BLaER1 treated with 17β-estradiol and CSF1 and Interleukin-3, amounts not matched to agents 10 nM and 100 nM (cell line): ENCODE data around the gene ACRV1.

Experiments
- H3K27ac ChIP-seq, 11 experiments: shearing (Covaris generic); formaldehyde crosslinking; 2 replicates each; pipeline ENCODE4 v1.8.1; 2022
- H3K27me3 ChIP-seq, 11 experiments: shearing (Covaris generic); formaldehyde crosslinking; 2 replicates each; pipeline ENCODE4 v1.8.1; 2022
- H3K36me3 ChIP-seq, 11 experiments: shearing (Covaris generic); formaldehyde crosslinking; 2 replicates each; pipeline ENCODE4 v1.8.1; 2022
- H3K4me1 ChIP-seq, 10 experiments: shearing (Covaris generic); formaldehyde crosslinking; 2 replicates each; pipeline ENCODE4 v1.8.1; 2022
- H3K4me2 ChIP-seq, 11 experiments: shearing (Covaris generic); formaldehyde crosslinking; 2 replicates each; pipeline ENCODE4 v1.8.1; 2022
- H3K4me3 ChIP-seq, 10 experiments: shearing (Covaris generic); formaldehyde crosslinking; 2 replicates each; pipeline ENCODE4 v1.8.1; 2022
- H3K9ac ChIP-seq, 11 experiments: shearing (Covaris generic); formaldehyde crosslinking; 2 replicates each; pipeline ENCODE4 v1.8.1; 2022
- H3K9me3 ChIP-seq, 11 experiments: shearing (Covaris generic); formaldehyde crosslinking; replicated peaks in 1 of 11; 2 replicates each; pipeline ENCODE4 v1.8.1; 2022
- H4K20me1 ChIP-seq, 11 experiments: shearing (Covaris generic); formaldehyde crosslinking; 2 replicates each; pipeline ENCODE4 v1.8.1; 2022
- Cebpa-rat ChIP-seq, 11 experiments: shearing (Covaris generic); IDR thresholded peaks; 2 replicates each; pipeline ENCODE4 v1.8.1; 2022

Gene ACRV1

DNA sequence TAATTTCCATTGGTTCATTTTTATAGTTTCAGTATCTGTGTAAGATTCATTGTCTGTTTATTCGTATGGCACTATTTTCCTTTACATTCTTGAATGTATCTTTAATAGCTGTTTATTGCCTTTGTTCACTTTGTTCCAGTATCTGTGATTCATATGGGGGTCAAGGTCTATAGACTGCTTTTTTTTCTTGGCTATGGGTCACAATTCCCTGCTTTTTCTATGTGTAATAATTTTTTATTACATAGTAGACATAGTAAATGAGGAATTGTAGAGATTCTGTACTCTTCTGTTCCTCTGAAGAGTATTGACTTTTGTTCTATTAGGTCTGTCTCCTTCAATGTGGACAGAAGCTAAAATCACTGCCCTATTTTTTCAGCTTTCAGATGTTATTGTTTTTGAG lies 10.5 kb downstream of the ACRV1 start:
- H3K27ac ChIP-seq: no peak overlapping the region
- H4K20me1 ChIP-seq: no peaks in the 10 kb centered on the region
- H3K9ac ChIP-seq: no peak overlapping the region
- no peak overlapping the region for H3K4me3 ChIP-seq
- H3K4me1 ChIP-seq: no peaks in the 10 kb centered on the region
- H3K9me3 ChIP-seq: peaks cover 15 to 23% (median 21%) of the 10 kb centered on the region in 11 experiments
- H3K36me3 ChIP-seq: peaks cover 23 to 100% (median 84%) of the 10 kb centered on the region in 11 experiments; a peak in 21 of 22 replicates
- H3K4me2 ChIP-seq: no peak overlapping the region
- no peak for TF ChIP-seq Cebpa-rat (IDR thresholded peaks at IDR 0.05)
- no peaks in the 10 kb centered on the region for H3K27me3 ChIP-seq

GRCh38 chr11:125667151-125667550 lies 13.5 kb downstream of the ACRV1 start:
- no peaks in the 10 kb centered on the region for H3K4me1 ChIP-seq

DNA sequence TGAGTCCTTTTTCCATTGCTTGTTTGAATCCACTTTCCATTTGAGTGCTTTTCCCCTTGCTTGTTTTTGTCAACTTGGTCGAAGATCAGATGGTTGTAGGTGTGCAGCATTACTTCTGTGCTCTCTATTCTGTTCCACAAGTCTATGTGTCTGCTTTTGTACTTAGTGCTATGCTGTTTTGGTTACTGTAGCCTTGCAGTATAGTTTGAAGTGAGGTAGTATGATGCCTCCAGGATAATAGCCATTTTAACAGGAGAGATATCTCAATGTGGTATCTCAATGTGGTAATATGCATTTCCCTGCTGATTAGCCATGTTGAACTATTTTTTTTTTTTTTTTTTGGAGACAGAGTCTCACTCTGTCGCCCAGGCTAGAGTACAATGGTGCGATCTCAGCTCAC lies 16.7 kb downstream of the ACRV1 start:
- no peaks in the 10 kb centered on the region for H3K27me3 ChIP-seq
- TF ChIP-seq Cebpa-rat (IDR thresholded peaks at IDR 0.05): no peak
- no peaks in the 10 kb centered on the region for H3K4me1 ChIP-seq
- no peak overlapping the region for H3K4me2 ChIP-seq
- no peaks in the 10 kb centered on the region for H4K20me1 ChIP-seq
- H3K27ac ChIP-seq: no peak overlapping the region
- H3K4me3 ChIP-seq: peak overlapping the region in 1 of 10 experiments; percentile 5; a peak in 1 of 20 replicates
- peaks cover 31 to 48% (median 40%) of the 10 kb centered on the region in 11 experiments for H3K9me3 ChIP-seq
- peaks cover 31 to 100% (median 91%) of the 10 kb centered on the region in 11 experiments for H3K36me3 ChIP-seq
- H3K9ac ChIP-seq: no peak overlapping the region

More at GRCh38 chr11:125667151-125667550, 13.5 kb downstream of the ACRV1 start:
- peaks cover 33 to 100% (median 92%) of the 10 kb centered on the region in 11 experiments for H3K36me3 ChIP-seq
- no peaks in the 10 kb centered on the region for H4K20me1 ChIP-seq
- no peak for TF ChIP-seq Cebpa-rat (IDR thresholded peaks at IDR 0.05)
- H3K27me3 ChIP-seq: no peaks in the 10 kb centered on the region
- no peak overlapping the region for H3K27ac ChIP-seq
- no peak overlapping the region for H3K4me3 ChIP-seq
- no peak overlapping the region for H3K9ac ChIP-seq
- H3K4me2 ChIP-seq: no peak overlapping the region
- H3K9me3 ChIP-seq: peaks cover 31 to 48% (median 40%) of the 10 kb centered on the region in 11 experiments

- TF ChIP-seq Cebpa-rat (IDR thresholded peaks at IDR 0.05): no peak
- no peaks in the 10 kb centered on the region for H3K4me1 ChIP-seq
- H3K36me3 ChIP-seq: peaks cover 35 to 100% (median 92%) of the 10 kb centered on the region in 11 experiments
Measured at GRCh38 chr11:125662689-125663088, 18.0 kb downstream of the ACRV1 start.

DNA sequence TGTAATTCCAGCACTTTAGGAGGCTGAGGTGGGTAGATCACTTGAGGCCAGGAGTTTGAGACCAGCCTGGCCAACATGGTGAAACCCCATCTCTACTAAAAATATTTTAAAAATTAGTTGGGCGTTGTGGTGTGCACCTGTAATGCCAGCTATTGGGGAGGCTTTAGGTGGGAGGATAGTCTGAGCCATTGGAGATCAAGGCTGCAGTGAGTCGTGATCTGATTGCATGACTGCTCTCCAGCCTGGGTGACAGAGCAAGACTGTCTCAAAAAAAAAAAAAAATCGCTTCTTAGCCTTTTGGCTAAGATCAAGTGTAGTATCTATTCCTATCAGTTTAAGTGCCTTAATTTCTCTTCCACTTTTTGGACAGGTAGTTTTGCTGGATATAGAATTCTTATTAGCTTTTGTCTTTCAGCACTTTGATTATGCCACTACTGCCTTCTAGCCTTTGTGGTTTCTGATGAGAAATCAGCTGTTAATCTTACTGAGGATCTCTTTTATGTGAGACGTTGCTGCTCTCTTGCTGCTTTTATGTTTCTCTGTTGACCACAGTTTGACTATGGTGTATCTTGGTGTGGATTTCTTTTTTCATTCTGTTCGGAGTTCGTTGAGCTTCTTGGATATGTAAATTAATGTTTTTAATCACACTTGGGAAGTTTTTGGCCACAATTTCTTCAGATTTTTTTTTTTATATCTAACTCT lies 31.0 kb downstream of the ACRV1 start:
- Histone ChIP-seq H3K4me3 (no peak overlapping the region), H3K4me2 (no peak overlapping the region), H3K27me3 (no peaks in the 10 kb centered on the region), H3K36me3 (peaks cover 34 to 100% (median 95%) of the 10 kb centered on the region in 11 experiments), H3K9me3 (no peaks in the 10 kb centered on the region), H3K27ac (no peak overlapping the region), H3K4me1 (peaks cover 0 to 10% (median 4%) of the 10 kb centered on the region in 10 experiments; a peak in 9 of 20 replicates), H3K9ac (no peak overlapping the region), H4K20me1 (peaks cover 0 to 16% (median 0%) of the 10 kb centered on the region in 11 experiments; a peak in 4 of 22 replicates)
- no peak for TF ChIP-seq Cebpa-rat (IDR thresholded peaks at IDR 0.05)

More at GRCh38 chr11:125662689-125663088, 18.0 kb downstream of the ACRV1 start:
- Histone ChIP-seq H3K27me3 (no peaks in the 10 kb centered on the region), H3K9me3 (peaks cover 31 to 48% (median 40%) of the 10 kb centered on the region in 11 experiments), H3K27ac (no peak overlapping the region), H4K20me1 (no peaks in the 10 kb centered on the region), H3K4me2 (no peak overlapping the region), H3K4me3 (no peak overlapping the region), H3K9ac (no peak overlapping the region)

- Histone ChIP-seq H3K9ac (no peak overlapping the region), H3K4me3 (no peak overlapping the region), H3K4me2 (no peak overlapping the region), H3K27me3 (no peaks in the 10 kb centered on the region), H3K9me3 (no peaks in the 10 kb centered on the region), H3K27ac (no peak overlapping the region), H4K20me1 (peaks cover 0 to 9% (median 0%) of the 10 kb centered on the region in 11 experiments; a peak in 3 of 22 replicates), H3K4me1 (no peaks in the 10 kb centered on the region), H3K36me3 (peaks cover 40 to 100% (median 97%) of the 10 kb centered on the region in 11 experiments)
- no peak for TF ChIP-seq Cebpa-rat (IDR thresholded peaks at IDR 0.05)
Measured at GRCh38 chr11:125645871-125646270, 34.8 kb downstream of the ACRV1 start.

DNA sequence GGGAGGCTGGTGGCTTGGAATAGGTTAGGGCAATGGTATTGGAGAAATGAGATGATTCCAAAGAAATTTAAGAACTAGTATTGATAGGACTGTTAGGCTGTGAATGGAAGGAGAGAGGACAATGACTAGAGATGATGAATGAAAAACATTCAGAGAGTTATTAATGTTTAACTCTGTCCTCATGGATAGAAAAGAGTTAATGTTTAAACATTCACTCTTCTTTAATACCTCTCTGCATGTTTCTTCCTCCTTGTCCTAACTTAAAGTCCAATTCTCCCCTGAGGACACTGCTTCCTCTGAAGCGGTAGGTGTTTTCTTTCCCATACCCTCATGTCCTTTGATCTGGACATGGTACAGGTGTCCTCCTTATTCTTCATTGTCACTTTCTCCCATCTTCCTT lies 42.3 kb downstream of the ACRV1 start:
- Histone ChIP-seq H3K4me2 (no peak overlapping the region), H3K4me3 (no peak overlapping the region), H3K36me3 (peaks cover 28 to 100% (median 99%) of the 10 kb centered on the region in 11 experiments), H3K27me3 (no peaks in the 10 kb centered on the region), H4K20me1 (peaks cover 0 to 9% (median 0%) of the 10 kb centered on the region in 11 experiments; a peak in 1 of 22 replicates), H3K9ac (no peak overlapping the region), H3K4me1 (no peaks in the 10 kb centered on the region), H3K9me3 (no peaks in the 10 kb centered on the region), H3K27ac (no peak overlapping the region)
- no peak for TF ChIP-seq Cebpa-rat (IDR thresholded peaks at IDR 0.05)

- no peaks in the 10 kb centered on the region for H3K27me3 ChIP-seq
- no peak overlapping the region for H3K27ac ChIP-seq
- no peak overlapping the region for H3K4me3 ChIP-seq
- no peak for TF ChIP-seq Cebpa-rat (IDR thresholded peaks at IDR 0.05)
- H3K9me3 ChIP-seq: no peaks in the 10 kb centered on the region
- H4K20me1 ChIP-seq: peaks cover 0 to 9% (median 0%) of the 10 kb centered on the region in 11 experiments; a peak in 1 of 22 replicates
- no peak overlapping the region for H3K9ac ChIP-seq
- no peaks in the 10 kb centered on the region for H3K4me1 ChIP-seq
- peaks cover 33 to 100% (median 99%) of the 10 kb centered on the region in 11 experiments for H3K36me3 ChIP-seq
- H3K4me2 ChIP-seq: no peak overlapping the region
Measured at GRCh38 chr11:125637840-125638239, 42.8 kb downstream of the ACRV1 start.

DNA sequence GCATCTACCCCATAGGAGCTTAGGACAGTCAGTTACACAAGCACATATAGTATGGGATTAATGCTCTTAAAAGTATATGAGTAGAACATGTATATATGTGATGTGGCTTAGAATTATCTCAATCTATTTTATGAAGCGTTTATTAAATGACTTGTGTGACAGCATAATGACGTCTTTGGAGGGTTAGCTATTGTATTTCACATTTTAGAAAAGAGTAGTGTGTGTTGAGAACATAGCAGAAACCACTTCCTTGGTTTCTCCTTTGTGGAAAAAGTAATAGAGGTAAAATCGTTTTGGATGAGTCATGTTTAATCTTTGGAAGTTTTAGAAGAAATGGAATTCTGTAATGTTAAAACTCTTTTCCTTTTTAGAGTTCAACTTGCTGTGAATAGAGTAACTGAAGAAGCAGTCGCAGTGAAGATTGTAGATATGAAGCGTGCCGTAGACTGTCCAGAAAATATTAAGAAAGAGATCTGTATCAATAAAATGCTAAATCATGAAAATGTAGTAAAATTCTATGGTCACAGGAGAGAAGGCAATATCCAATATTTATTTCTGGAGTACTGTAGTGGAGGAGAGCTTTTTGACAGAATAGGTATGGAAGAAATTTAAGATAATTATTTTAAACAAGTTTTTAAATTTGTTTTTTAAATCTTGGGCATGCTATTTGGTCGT lies 53.3 kb downstream of the ACRV1 start:
- Histone ChIP-seq H3K9ac (peak overlapping the region; percentile 81 to 92 (median 89)), H3K36me3 (peaks cover 1 to 72% (median 43%) of the 10 kb centered on the region in 11 experiments; a peak in 20 of 22 replicates), H4K20me1 (peaks cover 0 to 4% (median 0%) of the 10 kb centered on the region in 11 experiments; a peak in 3 of 22 replicates), H3K4me3 (peak overlapping the region; percentile 71 to 91 (median 81); a peak in 19 of 20 replicates), H3K4me1 (peaks cover 20 to 28% (median 24%) of the 10 kb centered on the region in 10 experiments), H3K27me3 (no peaks in the 10 kb centered on the region), H3K9me3 (no peaks in the 10 kb centered on the region), H3K27ac (peak overlapping the region in 10 of 11 experiments; percentile 78 to 93 (median 88); a peak in 17 of 22 replicates), H3K4me2 (peak overlapping the region; percentile 80 to 94 (median 86))
- TF ChIP-seq Cebpa-rat (IDR thresholded peaks at IDR 0.05): no peak
